GM04503 (cell line): ENCODE results near the gene C10orf53.
"Not testable (repeated sequence)": the region's sequence is repeated elsewhere in the genome, so short reads cannot be mapped to it uniquely, and the experiment has no call there.

ENCODE experiments used
- DNase-seq: peaks from one replicate; pipeline ENCODE4 v3.0.0-alpha.2; 2012; ENCODE audit warnings: low read depth

Gene C10orf53

DNA sequence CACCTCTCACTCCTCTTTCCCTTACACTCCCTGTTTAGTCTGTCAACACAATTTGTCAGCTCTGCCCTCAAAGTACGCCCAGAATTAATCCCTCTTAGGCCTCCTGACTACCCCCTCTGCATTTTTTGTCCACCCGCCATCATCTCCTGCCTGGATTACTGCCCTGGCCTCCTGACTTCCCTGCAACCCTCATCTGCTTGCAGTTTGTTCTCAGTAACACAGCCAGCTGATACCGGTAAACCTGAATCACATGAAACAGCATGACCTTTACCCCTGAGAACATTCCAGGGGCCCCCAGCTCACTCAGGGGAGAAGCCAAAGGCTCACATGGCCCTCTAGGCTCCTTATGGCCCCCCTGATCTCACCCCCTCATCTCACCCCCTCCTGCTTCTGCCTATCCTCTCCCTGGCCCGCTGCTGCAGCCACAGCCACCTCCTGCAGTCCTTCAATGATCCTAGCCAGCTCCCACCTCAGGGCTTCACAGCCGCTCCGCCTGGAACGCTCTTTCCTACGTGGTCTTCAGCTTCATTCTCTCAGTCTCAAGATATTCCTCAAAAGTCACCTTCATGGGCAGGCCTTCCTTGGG, 8.9 kb downstream of the C10orf53 start:
- DNase-seq = no peak

DNA sequence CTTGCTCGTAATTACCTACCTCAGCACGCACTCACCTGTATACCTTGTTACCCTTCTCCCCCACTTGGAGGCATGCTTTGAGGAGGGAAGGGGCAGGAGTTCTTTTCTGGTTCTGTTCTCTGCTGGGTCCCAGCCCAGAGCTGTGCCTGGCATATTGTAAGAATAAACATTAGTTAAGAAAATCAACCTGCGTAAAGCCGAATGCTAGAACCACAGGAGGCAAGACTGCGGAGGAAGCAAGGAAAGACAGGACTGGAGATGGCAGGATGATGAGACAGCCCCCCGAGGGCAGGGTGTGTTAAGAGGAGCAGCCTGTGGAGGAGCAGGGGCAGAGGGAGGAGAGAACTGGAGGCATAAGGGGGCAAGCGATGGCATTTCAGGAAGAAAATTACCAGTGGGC, 9.5 kb downstream of the C10orf53 start:
- DNase-seq = no peak

DNA sequence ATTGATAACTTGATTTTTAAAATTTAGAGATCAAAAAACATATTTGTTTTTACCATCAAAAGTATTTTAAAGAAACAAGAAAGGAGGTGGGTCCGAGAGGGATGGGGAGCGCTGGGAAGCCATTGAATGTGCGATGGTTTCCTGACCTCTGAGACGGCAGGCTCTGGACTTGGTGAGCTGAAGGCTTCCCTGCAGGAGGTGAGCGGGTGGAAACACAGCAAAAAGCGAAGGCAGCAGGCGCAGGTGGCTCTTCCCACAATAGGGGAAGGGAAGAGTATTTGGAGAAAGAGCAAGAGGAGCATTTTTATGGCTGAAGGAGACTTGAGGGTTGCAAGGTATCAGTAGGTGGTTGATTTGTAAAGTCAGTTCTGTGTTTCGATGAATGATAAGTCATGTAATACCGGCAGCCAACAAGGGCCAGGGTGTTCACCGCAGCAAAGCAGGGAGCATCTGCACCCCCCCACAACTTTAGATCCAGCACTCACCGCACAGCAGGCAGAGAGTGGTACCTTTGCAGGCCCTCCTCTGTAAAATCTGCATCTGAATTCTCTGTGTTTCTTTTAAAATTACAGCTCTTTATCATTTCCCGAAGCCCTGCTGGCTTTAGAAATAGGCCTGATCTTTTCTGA, 10.5 kb downstream of the C10orf53 start:
- no peak for DNase-seq

DNA sequence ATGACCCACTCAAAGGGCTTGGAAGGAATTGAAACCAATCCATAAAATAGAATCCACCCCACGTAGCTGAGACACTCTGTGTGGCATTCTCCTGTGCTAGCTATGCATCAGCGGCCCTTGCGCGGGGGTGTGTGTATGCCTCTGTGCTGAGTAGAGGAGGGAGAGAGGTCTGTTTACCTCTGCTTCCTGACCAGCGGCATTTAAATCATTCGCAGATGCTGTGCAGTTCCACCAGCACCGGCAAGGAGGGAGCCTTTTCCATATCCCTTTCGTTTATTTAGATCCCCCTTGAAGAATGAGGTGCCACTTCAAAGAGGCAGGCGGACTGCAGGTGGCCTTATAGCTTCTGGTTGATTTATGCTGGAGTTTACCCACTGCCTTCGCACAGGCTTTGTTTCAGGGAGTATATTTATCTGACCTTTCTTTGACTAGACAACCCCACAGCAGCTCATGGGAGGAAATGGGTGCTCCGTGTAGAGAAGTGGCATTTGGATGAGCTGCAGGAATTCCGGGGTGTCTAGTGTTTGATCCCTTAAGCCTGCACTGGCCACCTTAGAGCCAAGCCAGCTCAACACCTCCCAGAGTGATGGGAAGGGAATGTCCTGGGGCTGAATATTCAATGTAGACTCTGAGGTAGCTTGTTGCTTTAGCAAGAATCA, 11.4 kb downstream of the C10orf53 start:
- DNase-seq = no peak

DNA sequence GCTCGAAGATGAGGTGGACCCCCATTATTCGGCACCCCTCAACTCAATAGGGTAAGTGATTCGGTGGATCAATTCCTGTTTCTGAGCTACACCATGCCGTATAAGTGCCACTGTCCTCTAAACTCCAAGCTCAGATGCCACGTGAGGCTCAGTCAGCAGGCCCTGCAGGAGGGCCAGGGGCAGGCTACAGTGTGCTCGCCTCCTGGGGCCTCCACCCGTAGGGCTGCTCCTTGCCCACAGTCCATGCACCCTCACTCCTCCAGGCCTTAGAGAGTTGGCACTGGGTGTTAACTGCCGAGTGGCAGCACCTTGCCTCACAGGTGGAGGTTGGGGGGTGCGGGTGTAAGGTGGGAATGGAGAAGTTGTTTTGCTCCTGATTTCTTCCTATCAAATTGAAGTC, 12.1 kb downstream of the C10orf53 start:
- no peak for DNase-seq

DNA sequence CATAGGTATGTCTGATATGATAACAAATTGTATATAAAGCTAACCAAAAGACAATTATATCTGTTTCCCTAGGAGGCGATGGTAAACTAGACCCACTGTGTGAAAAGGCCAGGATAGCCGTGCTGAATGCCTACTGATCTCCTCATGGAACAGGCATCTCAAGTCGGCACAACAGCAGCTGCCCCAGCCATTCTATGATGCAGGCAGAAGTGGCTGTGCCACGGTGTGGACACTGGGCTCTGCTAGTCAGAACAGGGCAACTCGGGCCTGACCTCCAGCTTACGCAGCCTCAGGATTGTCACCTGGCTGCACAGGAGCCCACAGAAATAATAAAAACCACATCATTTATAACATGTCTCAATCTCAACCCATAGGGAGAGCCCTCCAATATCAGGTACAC, 15.0 kb downstream of the C10orf53 start:
- DNase-seq = no peak

DNA sequence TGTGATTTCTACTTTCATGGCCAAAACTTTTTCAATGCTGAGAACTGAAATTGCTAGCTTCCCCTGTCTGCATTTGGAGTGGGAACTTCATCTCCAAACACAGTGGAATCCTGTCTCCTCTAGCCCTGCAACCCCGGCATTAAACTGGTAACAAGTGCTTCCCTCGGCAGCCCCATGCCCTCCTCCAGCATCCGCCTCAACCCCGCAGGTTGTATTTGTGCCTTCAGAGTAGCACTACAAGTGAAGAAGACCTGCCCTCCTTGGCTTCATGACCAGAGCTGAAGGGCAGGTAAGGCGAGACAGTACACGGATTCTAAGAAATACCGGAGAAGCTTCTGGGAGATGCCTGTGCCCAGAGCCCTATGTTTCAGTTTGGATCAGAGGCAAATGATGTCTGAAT, 16.9 kb downstream of the C10orf53 start:
- no peak for DNase-seq

DNA sequence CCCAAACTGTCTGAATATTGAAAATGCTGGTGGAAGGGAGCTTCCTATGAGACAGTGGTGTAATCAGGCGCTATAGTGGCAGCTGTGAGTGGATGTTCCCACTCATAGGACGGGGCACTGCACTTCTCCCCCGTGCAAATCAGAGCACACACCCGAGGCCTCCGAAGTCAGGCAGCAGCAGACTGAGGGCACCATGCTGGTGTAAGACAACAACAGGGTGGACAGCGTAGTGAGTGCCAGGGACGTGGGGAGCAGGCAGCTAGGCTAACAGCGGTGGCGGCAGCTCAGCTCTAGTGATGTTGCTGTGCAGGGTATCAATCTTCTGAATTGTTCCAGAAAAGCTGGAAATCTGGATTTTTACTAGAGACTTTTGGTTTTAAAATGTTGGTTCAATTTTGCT, 19.2 kb downstream of the C10orf53 start:
- DNase-seq = no peak

DNA sequence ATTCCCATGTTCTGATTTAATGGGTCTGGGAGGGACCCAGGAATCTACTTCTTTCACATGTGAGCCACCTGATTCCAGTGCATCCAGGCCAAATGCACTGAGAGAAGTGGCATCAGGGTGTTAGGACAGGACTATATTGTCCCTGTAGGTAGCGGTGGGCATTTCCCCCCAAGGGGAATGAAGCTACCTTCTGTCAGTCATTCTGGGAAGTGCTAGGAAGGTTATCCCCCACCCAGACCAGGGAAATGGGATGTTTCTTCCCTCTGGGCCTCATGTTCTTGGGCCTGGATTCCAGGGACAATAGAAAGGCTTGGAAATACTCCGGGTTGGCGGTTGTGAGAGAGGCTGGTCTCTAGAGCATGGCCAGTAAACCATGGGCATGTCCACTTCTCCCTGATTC, 20.8 kb downstream of the C10orf53 start:
- no peak for DNase-seq

DNA sequence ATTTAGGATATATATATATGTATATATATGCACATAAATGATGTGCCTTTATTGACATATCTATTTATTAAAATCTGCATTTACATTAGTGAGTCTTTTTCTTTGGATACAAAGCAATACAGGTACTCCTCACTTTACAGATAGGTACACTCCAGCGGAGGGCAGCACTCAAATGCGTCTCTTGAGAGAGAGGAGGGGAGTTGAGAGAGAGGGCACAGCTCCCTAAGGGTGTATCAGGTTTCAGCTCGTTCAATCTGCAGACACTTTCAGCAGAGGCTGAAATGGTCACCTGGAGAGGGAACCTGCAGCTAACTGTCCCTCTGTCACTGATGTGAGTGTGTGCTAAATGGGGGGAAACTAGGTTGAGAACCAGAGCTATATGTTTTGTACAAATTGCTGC, 21.5 kb downstream of the C10orf53 start:
- DNase-seq = no peak

DNA sequence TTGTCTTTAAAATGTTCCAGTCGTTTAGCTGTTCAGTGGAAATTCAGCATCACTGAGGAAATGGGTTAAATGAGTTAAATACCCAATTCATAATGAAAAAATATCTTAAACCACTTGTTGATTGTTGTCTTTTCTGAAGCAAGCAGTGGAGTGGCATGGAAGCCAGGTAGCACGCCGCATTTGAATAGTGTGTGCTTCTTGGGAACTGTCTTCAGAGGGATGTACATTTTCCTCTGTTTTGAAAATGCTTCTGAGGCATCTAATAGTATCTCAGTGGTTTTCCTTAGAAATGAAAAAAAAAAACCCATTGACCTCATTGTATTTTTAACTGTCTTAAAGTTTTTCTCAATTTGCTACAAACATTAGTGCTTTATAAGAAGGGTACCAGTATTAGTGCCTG, 28.1 kb downstream of the C10orf53 start:
- DNase-seq = no peak

DNA sequence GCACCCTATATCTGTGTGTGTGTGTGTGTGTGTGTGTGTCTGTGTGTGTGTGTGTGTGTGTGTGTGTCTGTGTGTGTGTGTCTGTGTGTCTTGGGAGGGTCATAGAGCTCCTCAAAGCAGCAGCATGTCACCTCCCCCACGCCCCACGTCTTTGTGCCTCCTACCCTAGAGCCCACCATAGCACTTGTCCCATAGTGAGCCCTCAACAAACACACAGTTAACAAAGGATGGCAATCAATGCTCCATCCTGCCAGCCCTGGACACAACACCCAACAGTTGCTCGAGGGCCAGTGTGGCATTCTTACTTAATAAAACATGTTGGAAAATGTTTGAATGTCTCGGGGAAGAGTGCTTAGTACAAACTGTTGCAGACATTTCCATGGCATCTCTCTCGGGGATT, 30.5 kb downstream of the C10orf53 start:
- no peak for DNase-seq

DNA sequence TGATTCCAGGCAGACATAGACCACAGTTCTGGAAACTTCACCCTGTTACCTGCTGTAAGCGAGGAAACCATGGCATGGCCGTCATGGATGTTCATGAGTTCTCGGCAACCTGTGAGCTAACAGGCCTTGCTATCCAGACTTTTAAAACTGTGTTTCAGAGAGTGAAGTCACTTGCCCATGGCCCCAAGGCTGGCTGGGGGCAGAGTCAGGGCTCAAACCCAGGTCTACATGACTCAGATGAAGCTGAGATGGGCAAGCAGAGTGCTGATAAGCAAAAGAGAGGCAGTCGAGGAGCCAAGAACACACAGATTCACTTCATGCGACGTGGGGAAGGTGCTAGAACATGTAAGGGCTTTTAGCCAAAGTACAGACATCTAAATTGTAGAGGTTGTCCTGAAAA, 31.5 kb downstream of the C10orf53 start:
- no peak for DNase-seq

DNA sequence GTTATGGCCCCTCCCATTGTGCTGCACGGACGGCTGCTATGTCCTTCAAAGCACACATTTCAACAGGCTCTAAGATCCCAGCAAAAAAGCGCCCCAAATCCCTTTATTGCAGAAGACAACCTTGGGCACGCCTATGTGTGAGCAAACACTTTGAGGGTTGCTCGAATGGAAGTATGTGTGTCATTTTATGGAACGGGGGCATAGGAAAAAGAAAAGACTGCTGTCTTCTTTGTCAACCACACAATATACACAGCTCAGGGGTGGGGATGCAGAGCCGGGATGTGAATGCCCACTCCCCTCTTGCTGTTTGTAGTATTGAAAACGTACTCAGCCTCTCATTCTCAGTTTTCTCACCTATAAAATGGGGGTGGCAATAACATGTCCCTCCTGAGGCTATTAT, 32.0 kb downstream of the C10orf53 start:
- no peak for DNase-seq

DNA sequence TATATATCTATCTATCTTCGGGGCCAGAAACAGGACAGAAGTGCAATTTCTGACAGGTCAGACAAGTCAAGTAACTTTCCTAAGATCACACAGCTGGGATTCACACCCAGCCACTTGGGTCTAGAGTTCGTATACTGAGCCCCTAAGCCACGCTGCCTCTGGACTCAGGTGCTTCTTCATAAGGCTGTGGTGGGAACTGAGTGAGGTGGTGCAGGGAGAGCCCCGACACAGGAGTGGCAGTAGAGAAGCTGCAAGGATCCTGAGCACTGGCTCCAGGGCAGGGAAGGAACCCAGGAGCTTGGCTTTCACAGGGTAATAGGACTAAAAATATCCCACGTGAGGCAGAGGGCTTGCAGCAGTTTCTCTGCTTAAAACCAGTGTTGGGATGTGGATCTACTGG, 33.8 kb downstream of the C10orf53 start:
- DNase-seq = no peak

DNA sequence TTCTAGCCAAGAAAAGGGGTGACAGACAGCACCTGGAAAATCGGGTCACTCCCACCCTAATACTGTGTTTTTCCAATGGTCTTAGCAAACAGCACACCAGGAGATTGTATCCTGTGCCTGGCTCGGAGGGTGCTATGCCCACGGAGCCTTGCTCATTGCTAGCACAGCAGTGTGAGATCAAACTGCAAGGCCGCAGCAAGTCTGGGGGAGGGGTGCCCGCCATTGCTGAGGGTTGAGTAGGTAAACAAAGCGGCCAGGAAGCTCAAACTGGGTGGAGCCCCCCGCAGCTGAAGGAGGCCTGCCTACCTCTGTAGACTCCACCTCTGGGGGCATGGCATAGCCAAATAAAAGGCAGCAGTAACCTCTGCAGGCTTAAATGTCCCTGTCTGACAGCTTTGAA, 35.7 kb downstream of the C10orf53 start:
- not testable (repeated sequence) for DNase-seq

DNA sequence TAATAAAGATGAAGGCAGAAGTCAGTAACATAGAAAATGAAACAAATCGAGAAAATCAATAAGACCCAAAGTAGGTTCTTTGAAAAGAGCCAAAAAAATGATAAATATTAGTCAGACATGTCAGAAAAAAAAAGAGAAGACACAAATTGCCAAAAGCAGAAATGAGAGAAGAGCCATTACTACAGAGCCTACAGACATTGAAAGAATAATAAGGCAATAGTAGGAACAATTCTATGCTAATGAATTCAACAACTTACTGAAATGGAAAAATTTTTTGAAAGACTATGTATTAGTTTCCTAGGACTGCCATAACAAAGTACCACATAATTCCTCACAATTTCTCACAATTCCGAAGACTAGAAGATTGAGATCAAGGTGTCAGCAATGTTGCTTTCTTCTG, 47.1 kb downstream of the C10orf53 start:
- no peak for DNase-seq

DNA sequence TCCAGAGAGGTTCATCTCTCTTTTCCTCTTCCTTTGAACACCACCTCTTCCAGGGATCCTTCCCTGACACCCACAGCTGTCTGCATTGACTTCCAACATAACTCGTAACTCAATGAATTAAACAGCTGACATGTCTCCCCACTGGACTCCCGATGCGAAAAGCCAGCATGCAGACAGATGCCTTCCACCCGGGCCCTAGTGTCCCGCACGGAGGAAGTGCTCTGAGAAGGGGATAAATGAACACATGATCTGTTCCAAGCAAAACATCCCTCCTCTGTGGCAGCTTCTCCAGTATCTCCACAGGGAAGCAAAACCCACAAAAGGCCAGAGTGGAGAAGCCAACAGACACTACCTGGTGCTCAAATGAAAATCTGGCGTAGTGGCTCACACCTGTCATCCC, 54.4 kb downstream of the C10orf53 start:
- no peak for DNase-seq

DNA sequence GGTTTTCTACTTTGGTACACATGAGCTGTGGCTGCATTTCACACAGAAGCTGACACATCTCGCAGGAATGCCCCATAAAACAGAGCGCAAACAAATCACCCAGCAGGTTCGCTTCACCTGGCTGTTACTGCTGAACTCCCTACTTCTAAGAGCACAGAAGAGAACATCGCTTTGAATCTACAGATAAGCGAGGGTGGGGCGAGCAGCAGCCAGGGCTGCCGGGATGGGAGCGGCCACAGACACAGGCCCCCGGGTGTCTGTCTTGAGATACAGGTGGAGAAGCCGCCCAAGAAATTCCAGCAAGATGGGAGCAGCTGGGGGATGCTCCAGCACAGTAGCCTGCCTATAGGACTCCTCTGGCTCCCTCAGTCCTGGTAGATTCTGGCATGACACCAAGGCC, 55.2 kb downstream of the C10orf53 start:
- DNase-seq = no peak

DNA sequence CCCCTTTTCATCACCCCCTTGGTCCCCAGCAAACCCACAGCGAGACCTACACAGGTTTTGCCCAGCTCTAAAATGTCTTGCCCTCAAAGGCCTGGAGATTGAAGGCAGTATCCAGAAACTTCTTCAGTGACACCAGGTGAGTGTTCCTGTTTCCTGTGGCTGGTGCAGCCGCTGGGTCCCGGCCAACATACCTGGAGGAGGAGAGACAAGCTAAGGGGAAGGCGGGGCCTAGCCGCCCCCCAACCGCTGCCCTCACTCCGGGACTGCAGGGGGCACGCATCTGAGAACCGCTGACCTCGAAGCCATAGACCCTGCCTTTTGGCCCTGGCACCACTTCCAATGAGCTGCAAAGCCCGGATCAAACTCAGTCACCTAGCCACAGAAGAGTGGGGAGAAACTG, 55.7 kb downstream of the C10orf53 start:
- DNase-seq = no peak

DNA sequence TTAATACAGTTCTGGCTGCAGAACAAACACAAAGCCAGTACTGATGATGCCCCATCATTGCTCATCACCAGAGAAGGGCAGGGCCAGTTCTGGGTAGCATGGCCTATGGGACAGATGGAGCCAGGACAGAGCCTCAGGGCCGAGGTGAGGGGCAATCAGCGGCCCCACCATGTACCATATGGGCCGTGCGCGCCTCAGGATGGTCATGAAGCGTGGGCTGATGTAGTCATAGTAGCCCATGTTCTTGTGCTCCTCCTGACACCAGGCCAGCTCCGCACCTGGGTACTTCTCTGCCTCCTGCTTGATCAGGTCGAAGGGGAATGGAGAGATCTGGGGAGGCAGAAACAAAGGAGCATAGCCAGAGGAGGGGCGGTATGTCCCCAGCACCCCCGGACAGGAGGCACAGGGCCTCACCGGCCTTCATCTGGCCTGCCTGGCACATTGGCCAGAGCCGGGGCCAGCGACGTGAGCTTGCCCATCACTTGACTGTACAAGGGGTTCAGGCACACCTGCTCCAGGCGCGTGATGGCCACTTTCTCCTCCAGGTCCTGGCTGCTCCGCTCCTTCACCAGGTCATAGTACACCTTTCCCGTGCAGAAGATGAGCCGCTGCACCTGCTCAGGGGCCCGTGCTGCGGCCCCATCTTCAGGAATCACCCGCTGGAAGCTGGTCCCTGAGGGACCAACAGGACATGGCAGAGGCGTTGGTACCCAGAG, 56.6 kb downstream of the C10orf53 start:
- DNase-seq = no peak

DNA sequence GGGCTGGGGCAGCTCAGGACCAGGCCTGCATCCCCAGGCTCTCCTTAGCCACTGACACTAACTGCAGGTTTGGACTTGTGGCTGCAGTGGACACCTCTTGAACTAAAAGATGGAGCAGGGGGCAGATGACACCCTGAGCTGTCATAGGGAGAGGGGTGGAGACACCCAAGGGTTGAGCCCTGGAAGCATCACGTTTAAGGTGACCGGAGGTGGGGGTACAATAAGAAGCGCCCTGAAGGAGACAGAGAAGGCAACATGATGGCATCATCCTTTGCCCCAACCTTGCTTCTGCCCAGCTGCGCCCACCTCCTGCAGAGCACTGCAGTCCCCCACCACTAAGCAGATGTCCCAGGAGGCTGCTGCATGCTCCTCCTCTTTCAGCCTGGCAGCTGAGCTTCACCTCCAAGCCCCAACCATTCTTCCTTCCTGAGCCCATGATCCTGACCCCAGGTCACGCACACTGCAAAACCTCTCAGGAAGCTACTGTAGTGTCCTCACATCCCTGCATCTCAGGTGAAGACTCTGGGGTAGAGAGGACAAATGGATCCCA, 57.2 kb downstream of the C10orf53 start:
- no peak for DNase-seq
